Skin epidermis (tissue), 12 donors: ENCODE data around the gene TCEAL4.
A peak's percentile ranks its signal among the peaks of the same experiment; 100 is the strongest.
"Not testable (repeated sequence)": the region's sequence is repeated elsewhere in the genome, so short reads cannot be mapped to it uniquely, and the experiment has no call there.

Experiments
- H3K27ac ChIP-seq, 21 experiments: fragments of 200-600 bp; sonication (generic) in 11 of 21; one replicate each; pipeline ENCODE4 v1.5.0; 2020; ENCODE audit warnings: mild to moderate bottlenecking in 3 of 21, inconsistent platforms in 2 of 21, moderate library complexity in 2 of 21
- H3K4me3 ChIP-seq, 7 experiments: fragments of 200-600 bp; sonication (generic) in 2 of 7; one replicate each; pipeline ENCODE4 v1.5.0; 2020; ENCODE audit warnings: inconsistent platforms in 2 of 7, mild to moderate bottlenecking in 2 of 7, moderate library complexity in 1 of 7

Gene TCEAL4

GRCh38 chrX:103586314-103586646 lies 965 bp downstream of the TCEAL4 start:
- H3K4me3 ChIP-seq = peak overlapping the region; percentile 46 to 70 (median 60)
- peak overlapping the region in 18 of 21 experiments; percentile 57 to 90 (median 83) for H3K27ac ChIP-seq

DNA sequence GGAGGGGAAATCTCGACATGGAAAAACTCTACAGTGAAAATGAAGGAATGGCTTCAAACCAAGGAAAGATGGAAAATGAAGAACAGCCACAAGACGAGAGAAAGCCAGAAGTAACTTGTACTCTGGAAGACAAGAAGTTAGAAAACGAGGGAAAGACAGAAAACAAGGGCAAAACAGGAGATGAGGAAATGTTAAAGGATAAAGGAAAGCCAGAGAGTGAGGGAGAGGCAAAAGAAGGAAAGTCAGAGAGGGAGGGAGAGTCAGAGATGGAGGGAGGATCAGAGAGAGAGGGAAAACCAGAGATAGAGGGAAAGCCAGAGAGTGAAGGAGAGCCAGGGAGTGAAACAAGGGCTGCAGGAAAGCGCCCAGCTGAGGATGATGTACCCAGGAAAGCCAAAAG lies 1.3 kb downstream of the TCEAL4 start:
- Histone ChIP-seq H3K4me3 (peak overlapping the region in 2 of 7 experiments; percentile 59 to 65), H3K27ac (peak overlapping the region in 9 of 21 experiments; percentile 75 to 90 (median 84))

GRCh38 chrX:103592295-103592694 lies 7.0 kb downstream of the TCEAL4 start:
- not testable (repeated sequence) for H3K4me3 ChIP-seq, H3K27ac ChIP-seq

GRCh38 chrX:103595202-103595601 lies 9.9 kb downstream of the TCEAL4 start:
- not testable (repeated sequence) for H3K4me3 ChIP-seq, H3K27ac ChIP-seq

- Histone ChIP-seq H3K27ac (peak within 1 kb of the TSS; percentile 26 to 94 (median 83)), H3K4me3 (peak within 1 kb of the TSS; percentile 43 to 68 (median 59))
Measured at GRCh38 chrX:103607364-103608305, 22.3 kb downstream of the TCEAL4 start, which contains the start of gene TCEAL3. Gene TCEAL3 (plus strand): TSS chrX:103607963. CDS start chrX:103609065, 1,102 bp downstream.

DNA sequence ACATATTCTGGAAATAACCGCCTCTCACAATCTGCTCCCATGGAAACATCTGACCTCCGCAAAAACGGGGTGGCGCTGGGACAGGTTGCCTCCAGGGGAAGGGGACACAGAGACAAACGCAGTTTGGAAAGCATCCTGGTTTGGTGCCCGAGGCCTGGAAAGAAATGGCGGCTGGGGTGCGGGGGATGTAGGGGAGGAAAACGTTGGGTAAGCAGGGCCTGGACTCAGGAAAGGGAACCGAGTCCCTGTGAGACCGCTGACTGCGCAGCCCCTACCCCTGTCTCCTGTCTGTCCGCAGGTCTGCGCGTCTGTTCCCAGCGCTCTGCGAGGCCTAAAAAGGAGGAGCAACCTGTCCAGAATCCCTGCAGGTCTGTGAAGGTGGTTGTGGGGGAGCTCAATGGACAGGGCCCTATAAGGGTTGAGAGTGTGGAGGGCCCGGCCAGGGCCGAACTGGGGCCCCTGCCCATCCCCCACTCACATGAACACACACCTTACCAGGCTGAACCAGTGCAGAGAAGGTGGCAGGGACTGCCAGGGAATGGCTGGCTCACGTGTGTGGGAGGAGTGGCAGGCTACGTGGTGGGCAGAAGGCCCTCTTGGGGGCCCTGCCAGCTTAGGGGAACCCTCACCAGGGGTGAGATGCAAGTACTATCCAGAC lies 23.1 kb downstream of the TCEAL4 start:
- Histone ChIP-seq H3K27ac (peak overlapping the region; percentile 26 to 94 (median 83)), H3K4me3 (peak overlapping the region; percentile 43 to 68 (median 59))

GRCh38 chrX:103610282-103610681 lies 25.0 kb downstream of the TCEAL4 start:
- Histone ChIP-seq H3K27ac (no peak overlapping the region), H3K4me3 (no peak overlapping the region)

DNA sequence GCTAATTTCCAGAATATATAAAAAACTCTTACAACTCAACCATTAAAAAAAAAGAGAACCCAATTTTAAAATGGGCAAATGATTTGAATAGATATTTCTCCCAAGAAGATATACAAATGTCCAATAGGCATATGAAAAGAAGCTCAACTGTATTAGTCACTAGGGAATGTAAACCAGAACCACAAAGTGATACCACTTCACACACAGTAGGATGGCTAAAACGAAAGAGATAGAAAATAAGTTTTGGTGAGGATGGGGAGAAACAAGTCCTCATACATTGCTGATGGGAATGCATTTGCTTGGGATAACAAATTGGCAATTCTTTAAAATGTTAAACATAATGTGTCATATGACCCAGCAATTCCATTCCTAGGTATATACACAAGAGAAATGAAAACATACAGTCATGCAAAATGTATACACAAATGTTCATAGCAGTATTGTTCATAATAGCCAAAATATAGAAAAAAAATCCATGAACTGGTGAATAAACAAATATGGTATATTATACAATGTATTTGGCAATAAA lies 28.1 kb downstream of the TCEAL4 start:
- Histone ChIP-seq H3K4me3 (no peak overlapping the region), H3K27ac (no peak overlapping the region)

DNA sequence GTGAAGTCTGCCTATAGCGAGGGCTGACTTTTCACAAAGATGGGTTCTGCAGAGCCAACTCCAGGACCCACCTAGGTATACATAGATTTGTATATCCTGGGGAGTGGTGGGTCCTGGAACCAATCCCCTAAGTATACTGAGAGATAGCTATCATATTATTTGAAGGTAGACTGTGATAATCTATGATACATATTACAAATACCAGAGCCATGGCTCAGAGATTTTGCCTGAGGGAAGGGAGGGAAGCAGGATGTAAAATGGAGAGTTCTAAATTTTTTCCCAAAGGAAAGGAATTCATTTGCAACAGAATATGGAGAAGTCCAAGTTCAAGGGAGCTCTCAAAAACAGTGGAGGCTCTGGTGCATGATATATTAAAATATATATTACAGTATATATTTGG lies 29.7 kb downstream of the TCEAL4 start:
- no peak overlapping the region for H3K27ac ChIP-seq
- H3K4me3 ChIP-seq = no peak overlapping the region

DNA sequence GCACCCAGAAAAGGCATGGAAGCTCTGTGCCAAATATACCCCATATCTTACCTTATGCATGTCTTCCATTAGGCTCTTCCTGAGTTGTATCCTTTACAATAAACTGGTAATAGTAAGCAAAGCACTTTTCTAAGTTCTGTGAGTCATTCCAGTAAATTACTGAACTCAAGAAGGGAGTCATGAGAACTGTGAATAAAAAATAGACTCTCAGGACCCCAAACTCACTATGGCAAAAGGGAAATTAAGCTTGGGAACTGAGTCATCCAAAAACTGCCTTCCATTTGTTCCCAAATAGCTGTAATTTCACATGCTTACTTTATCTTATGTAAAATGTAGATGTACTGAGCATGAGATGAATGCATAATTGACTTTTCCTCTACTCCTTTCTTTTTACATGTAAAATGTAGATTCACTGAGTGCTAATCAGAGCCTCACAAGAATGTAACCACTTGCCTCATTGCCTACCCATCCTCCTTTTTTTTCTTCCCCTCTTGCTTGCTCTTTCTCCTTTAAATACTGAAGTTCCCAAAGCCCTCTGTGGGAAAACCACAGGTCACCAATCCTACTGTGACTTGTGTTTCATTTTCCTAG lies 30.6 kb downstream of the TCEAL4 start:
- no peak overlapping the region for H3K4me3 ChIP-seq
- H3K27ac ChIP-seq = no peak overlapping the region

DNA sequence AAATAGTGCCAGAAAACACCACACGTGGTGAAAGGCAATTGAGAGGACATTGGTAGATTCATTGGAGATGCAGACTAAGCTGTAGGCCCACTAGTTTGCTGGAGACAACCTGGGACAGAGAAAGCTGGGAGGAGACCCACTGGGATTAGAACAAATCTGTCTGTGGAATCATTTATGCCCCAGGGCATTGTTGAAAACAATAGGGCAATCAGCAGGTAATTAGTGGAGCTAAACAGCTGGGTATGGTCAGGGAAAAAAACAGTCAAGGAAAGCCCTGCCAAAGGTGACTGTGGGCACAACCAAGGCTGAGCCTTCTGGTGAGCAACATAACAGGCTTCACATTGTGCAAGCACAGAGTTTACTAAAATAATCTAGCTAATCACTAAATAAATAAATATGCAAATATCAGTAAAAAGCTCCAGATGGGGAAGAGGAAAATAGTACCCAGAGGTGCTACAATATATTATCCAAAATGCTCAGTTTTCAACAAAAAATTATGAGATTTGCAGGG lies 31.4 kb downstream of the TCEAL4 start:
- no peak overlapping the region for H3K27ac ChIP-seq

DNA sequence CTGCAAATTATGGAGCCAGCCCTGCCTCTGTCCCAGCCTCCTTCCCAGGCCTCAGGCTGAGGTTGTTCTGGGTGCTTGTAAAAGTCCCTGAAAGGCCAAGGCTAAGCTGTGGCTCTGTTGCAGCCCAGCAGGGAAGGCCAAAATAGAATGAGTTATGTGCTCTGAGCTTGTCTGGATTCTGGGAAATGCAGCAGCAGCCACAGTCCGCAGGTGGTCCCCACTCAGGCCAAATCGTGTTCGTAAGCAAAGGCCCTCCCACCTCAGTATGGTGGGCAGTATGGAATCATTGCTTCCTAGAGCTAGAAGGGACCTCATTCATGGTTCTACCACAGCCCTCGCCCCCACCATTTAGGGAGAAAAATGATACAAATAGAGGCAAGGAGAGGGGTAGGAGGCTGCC lies 38.8 kb downstream of the TCEAL4 start:
- H3K4me3 ChIP-seq = no peak overlapping the region

More for the DNA sequence above, 31.4 kb downstream of the TCEAL4 start:
- no peak overlapping the region for H3K4me3 ChIP-seq

DNA sequence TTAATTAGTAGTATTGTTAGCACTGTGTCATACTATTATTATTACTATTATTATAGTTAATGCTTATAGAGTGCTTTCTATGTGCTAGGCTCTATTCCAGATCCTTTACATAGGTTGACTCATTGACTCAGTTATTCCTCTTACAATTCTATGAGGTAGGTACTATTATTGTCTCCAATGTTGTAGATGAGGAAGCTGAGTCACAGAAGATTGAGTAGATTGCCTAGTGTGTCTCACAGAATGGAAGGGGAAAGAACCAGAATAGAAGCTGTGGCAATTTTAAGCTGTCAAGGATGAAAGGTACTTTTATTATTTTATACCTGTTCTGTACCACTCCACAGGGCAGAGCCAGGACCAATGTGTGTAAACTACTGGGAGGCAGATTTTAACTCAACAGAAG lies 41.5 kb downstream of the TCEAL4 start:
- no peak overlapping the region for H3K27ac ChIP-seq
- H3K4me3 ChIP-seq = no peak overlapping the region

More for the DNA sequence above, 38.8 kb downstream of the TCEAL4 start:
- peak overlapping the region in 3 of 21 experiments; percentile 31 to 44 (median 37) for H3K27ac ChIP-seq

DNA sequence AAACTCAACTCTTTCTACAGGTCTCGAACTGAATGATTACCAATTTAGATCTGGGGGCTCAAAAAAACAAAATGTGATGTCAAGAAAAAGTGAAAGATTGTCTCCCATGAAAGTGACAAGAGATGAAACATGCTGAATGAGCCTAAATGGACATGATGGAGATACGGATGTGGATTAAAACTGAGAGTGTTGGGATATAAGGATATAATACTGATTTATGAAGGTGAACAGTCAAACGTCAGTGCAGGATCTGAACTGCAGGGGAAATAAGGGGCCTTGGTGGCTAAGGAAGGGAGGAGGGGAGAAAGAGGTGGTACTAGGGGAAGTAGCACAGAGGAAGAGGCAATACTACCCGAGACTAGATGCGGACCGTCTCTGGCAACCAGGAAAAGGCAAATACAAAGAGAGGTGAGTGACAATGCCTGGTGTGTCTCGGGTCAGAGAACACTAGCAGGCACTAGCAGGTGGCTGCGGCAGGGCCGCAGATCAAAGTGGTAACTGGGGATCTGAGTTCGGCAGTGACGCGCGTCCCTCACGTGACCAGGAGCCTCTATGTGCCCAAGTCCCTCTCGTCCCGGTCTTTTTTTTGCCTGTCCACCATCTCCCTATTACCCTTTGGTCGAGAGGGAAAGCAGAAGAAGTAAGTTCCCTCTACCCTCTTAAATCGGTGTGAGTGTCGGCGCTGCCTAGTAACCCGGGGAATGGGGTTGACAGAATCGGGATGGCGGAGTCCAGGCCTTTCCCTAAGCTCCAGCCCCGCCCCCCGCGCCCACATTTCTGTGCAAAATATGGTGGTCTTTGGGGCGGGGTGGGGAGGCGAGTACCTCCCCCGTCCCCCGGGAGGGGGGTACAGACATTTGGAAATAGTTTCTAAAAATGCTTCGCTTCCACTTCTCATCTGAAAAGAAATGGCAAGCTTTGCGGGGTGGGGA lies 43.3 kb downstream of the TCEAL4 start, which contains the start of gene TCEAL1:
Gene TCEAL1 (plus strand): TSS at position 590 of the 932 bp plus-strand sequence. CDS start 942 bp downstream, outside the sequence.
- peak within 1 kb of the TSS in 20 of 21 experiments; percentile 52 to 91 (median 86) for H3K27ac ChIP-seq
- H3K4me3 ChIP-seq = peak within 1 kb of the TSS; percentile 45 to 69 (median 57)

DNA sequence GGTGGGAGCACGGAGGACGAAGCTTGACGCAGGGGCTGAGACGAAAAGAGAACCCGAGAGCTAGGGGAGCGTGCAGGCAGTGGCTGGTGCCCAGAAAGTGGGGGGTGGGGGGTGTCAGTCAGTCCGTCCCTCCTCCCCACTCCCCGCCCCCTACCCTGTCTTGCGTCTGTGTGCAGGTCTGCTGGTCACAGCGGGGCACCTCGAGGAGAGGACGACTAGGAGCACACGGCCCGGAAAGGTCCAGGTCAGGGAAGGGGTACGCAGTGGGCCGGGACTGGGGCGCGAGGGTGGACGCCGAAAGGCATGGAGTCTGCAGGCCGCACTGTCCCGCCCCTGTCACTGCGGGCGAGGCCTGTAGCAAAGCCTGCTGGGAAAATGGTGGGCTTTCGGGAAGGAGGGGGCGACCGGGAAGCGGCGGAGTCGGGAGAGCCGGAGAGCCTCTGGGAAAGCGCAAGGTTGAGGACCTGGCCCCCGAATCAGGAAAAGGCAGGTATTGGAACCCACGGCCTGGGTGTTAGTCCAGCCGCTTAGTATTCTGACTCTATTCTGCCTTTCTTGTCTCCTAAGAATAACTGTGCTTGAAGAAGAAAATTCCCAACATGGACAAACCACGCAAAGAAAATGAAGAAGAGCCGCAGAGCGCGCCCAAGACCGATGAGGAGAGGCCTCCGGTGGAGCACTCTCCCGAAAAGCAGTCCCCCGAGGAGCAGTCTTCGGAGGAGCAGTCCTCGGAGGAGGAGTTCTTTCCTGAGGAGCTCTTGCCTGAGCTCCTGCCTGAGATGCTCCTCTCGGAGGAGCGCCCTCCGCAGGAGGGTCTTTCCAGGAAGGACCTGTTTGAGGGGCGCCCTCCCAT lies 44.2 kb downstream of the TCEAL4 start:
- peak overlapping the region; percentile 45 to 69 (median 57) for H3K4me3 ChIP-seq

GRCh38 chrX:103630171-103630511 lies 44.8 kb downstream of the TCEAL4 start:
- Histone ChIP-seq H3K4me3 (peak overlapping the region; percentile 45 to 69 (median 57)), H3K27ac (peak overlapping the region in 18 of 21 experiments; percentile 73 to 91 (median 86))

More for the DNA sequence above, 44.2 kb downstream of the TCEAL4 start:
- H3K27ac ChIP-seq = peak overlapping the region in 20 of 21 experiments; percentile 52 to 91 (median 86)

DNA sequence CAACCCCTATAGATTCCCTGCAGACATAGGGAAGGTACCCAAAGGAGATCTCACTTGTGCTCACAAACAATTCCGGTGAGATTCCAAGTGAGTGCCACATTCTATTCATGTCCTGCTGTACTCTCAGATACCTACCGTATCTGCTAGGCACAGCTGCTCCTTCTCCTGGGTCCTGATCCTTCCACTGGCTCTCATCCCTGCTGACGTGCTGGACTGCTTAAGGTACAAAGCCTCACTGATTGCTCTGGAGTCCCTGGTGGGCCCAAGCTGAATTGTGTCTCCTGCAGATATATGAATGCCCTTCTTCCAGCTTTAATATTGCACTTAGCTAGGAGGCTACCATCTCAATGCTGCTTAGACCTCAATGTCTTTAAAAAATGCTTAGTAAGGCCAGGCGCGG lies 45.8 kb downstream of the TCEAL4 start:
- H3K4me3 ChIP-seq = no peak overlapping the region
- H3K27ac ChIP-seq = no peak overlapping the region

DNA sequence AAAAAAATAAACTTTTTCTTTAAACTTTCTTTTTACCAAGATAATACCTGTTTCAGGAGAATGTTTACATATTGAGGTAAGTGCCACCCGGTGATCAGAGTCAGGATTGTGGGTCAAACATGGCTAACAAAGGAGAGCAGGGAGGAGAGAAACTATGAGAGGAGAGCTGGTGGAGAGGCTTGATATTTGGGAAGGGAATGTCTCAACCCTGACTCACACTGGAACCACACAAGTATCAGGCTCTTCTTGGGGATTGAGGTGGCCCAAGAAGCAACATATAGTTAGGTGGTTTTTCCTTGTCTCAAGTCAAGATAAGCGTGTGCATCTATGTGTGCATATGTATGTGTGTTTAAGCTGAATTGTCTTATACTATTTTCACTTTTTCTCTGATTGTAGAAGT lies 50.1 kb downstream of the TCEAL4 start:
- no peak overlapping the region for H3K4me3 ChIP-seq
- H3K27ac ChIP-seq = no peak overlapping the region
